Measurements from ENCODE around the gene HTR3B.

DNA sequence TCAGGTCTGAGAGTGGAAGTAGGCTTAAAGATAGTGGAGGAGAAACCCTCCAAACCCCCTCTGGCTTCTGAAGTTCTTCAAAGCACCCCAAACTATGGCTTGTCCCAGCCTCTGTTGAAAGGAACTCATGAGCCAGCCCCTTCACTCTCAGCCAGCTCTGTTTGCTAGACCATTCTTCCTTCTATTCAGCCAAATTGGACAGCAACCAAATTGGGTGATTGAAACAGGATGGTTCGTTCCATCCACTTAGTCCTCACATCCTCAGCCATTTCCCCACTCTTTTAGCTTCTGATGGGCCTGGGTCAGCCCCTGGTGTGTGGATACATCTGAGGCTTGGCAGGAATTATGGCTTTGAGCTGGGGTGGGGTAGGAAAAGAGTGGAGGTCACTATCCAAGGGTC, 74.8 kb downstream of the HTR3B start:
- TF ChIP-seq, protein P1, sequence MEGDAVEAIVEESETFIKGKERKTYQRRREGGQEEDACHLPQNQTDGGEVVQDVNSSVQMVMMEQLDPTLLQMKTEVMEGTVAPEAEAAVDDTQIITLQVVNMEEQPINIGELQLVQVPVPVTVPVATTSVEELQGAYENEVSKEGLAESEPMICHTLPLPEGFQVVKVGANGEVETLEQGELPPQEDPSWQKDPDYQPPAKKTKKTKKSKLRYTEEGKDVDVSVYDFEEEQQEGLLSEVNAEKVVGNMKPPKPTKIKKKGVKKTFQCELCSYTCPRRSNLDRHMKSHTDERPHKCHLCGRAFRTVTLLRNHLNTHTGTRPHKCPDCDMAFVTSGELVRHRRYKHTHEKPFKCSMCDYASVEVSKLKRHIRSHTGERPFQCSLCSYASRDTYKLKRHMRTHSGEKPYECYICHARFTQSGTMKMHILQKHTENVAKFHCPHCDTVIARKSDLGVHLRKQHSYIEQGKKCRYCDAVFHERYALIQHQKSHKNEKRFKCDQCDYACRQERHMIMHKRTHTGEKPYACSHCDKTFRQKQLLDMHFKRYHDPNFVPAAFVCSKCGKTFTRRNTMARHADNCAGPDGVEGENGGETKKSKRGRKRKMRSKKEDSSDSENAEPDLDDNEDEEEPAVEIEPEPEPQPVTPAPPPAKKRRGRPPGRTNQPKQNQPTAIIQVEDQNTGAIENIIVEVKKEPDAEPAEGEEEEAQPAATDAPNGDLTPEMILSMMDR (IDR thresholded peaks at IDR 0.05 in 2 of 3, conservative IDR thresholded peaks at IDR 0.05 in 1 of 3; ENCODE audit: control insufficient read depth in 2 of 3, extremely low read depth in 1 of 3, insufficient read depth in 1 of 3, low read depth in 3 of 3, low read length in 3 of 3): no peak
- TF ChIP-seq POLR2A (IDR thresholded peaks at IDR 0.05; ENCODE audit: low read depth, low read length) (no peak), KAT2A (conservative IDR thresholded peaks at IDR 0.05; ENCODE audit: control insufficient read depth, low read depth, low read length) (no peak), NR2C2 (IDR thresholded peaks at IDR 0.05; ENCODE audit: borderline replicate concordance, control insufficient read depth, insufficient read length, low read depth) (no peak)
- TF ChIP-seq, protein P2, sequence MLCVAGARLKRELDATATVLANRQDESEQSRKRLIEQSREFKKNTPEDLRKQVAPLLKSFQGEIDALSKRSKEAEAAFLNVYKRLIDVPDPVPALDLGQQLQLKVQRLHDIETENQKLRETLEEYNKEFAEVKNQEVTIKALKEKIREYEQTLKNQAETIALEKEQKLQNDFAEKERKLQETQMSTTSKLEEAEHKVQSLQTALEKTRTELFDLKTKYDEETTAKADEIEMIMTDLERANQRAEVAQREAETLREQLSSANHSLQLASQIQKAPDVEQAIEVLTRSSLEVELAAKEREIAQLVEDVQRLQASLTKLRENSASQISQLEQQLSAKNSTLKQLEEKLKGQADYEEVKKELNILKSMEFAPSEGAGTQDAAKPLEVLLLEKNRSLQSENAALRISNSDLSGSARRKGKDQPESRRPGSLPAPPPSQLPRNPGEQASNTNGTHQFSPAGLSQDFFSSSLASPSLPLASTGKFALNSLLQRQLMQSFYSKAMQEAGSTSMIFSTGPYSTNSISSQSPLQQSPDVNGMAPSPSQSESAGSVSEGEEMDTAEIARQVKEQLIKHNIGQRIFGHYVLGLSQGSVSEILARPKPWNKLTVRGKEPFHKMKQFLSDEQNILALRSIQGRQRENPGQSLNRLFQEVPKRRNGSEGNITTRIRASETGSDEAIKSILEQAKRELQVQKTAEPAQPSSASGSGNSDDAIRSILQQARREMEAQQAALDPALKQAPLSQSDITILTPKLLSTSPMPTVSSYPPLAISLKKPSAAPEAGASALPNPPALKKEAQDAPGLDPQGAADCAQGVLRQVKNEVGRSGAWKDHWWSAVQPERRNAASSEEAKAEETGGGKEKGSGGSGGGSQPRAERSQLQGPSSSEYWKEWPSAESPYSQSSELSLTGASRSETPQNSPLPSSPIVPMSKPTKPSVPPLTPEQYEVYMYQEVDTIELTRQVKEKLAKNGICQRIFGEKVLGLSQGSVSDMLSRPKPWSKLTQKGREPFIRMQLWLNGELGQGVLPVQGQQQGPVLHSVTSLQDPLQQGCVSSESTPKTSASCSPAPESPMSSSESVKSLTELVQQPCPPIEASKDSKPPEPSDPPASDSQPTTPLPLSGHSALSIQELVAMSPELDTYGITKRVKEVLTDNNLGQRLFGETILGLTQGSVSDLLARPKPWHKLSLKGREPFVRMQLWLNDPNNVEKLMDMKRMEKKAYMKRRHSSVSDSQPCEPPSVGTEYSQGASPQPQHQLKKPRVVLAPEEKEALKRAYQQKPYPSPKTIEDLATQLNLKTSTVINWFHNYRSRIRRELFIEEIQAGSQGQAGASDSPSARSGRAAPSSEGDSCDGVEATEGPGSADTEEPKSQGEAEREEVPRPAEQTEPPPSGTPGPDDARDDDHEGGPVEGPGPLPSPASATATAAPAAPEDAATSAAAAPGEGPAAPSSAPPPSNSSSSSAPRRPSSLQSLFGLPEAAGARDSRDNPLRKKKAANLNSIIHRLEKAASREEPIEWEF (IDR thresholded peaks at IDR 0.05; ENCODE audit: insufficient replicate concordance, low read depth, low read length): no peak

All from GM12878 (cell line).